NAMALWA (cell line): Measurements from ENCODE around the gene PAWR.
"Not testable (repeated sequence)": the region's sequence is repeated elsewhere in the genome, so short reads cannot be mapped to it uniquely, and the experiment has no call there.

Experiments used
- DNase-seq: peaks from one replicate; pipeline ENCODE4 v3.0.0-alpha.2; 2015; ENCODE audit warnings: low spot score

The PAWR gene

DNA sequence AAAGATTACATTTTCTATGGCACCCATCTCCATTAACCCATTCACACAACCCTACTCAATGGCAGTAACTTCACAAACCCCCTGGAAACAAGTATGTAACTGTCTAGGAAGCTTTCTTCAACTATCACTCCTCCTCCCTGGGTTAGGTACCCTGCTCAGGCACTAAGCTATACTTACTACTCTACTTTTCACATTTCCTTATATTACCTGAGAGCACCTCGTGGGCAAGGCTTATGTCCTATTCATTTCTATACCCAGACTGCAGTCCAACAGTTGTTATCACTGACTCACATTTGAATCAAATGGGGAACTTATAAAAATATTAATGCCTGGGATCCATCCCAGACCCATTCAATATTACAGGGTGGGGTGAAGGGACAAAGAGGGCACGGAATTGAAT, 4.6 kb downstream of the PAWR start:
- DNase-seq: no peak

- no peak for DNase-seq
Measured at GRCh38 chr12:79685068-79685467, 5.7 kb downstream of the PAWR start.

DNA sequence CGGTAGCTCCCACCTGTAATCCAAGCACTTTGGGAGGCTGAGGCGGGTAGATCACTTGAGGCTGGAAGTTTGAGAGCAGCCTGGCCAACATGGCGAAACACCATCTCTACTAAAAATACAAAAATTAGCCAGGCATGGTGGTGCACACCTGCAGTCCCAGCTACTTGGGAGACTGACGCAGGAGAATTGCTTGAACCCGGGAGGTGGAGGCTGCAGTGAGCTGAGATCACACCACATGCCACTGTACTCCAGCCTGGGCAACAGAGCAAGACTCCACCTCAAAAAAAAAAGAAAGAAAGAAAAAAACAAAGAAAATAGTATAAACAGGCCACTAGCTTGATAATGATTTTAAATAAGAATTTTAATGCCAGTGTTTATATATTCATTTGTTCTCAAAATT, 6.4 kb downstream of the PAWR start:
- not testable (repeated sequence) for DNase-seq

DNA sequence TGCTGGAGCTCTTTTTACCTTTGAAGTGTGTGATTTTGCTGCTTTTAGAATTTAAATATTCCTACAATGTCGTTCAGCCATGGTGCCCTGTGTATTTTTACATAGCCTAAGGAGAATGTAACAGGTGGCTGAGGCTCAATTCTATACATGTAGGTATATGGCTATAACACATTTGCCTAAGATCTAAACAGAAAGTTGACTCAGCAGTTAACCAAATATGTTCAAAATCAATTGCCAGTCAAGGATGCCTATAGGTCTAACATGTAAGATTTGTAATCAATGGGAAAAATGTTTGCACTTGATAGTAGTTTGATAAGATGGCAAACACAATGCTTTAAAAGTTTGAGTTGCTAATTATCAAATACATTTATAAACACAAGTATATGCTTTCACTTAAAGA, 8.2 kb downstream of the PAWR start:
- DNase-seq: no peak

- DNase-seq: no peak
Measured at GRCh38 chr12:79681008-79681590, 9.7 kb downstream of the PAWR start.

DNA sequence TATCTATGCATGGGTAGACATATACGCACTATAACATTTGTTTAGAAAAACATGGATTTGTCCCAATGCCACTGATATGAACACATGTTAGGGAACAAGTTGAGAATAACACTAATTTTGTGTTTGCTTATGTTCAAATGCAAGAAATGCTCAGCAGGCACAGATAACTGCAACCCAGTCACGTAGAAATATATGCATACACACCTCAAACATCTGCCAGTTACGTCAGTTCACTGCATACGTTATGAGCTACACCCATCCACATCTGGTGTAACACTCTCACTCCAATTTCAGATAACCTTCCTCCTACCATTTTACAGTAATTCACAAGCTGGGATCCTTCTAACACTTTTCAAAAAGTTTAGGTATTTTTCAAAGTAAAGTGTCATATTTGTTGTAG, 10.7 kb downstream of the PAWR start:
- no peak for DNase-seq

DNA sequence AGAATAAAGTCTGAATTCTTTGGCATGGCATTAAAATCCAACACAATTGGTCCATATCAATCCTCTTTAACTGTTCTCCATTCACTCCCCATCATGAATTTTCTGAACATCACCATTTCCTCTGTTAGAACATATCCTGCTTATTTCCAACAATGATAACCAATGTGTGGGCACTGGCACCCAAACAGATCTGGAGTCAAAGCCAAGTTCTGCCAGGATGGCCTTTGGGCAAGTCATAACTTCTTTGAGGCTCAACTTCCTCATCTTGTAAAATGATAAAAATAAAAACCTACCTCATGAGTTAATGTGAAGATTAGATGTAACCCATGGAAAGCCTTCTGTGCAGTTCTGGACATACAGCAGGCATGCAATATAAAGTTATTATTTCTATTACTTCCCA, 12.5 kb downstream of the PAWR start:
- DNase-seq: no peak

DNA sequence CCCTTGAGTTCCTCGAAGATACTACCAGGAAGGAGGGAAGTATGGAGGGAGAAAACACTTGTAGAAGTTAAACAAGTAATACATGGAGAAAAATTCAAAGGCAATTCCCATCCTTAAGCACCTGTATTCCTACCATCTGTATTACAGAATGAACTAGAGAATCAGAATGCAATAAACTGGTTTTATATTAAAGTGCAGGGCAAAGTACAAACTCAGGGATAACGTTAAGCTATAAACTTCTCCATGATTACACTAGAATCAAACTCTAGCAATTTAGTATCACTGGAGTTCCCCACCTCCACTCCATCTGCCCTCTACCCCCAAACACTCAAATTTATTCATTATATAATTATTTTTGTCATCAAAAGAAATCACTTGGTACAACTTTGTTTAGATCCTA, 13.1 kb downstream of the PAWR start:
- no peak for DNase-seq

DNA sequence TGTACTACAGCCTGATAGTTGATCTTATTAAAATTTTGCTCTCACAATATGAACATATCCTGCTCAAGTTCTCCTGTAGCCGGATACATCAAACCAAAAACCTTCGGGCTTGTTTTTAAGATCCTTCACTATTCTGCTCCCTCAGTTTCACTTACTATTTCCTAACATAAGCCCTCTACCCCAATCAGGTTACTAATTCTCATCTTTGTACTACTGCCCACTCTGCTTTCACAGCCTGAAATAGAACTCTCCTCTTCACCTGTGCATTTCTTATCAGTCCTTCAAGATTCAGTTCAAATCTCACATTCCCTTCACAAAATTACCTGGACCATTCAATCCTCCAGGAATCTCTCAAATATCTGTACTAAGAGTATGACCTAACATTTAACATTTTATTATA, 14.2 kb downstream of the PAWR start:
- DNase-seq: no peak

GRCh38 chr12:79674629-79675028, 16.1 kb downstream of the PAWR start:
- no peak for DNase-seq

GRCh38 chr12:79673354-79673753, 17.4 kb downstream of the PAWR start:
- no peak for DNase-seq

DNA sequence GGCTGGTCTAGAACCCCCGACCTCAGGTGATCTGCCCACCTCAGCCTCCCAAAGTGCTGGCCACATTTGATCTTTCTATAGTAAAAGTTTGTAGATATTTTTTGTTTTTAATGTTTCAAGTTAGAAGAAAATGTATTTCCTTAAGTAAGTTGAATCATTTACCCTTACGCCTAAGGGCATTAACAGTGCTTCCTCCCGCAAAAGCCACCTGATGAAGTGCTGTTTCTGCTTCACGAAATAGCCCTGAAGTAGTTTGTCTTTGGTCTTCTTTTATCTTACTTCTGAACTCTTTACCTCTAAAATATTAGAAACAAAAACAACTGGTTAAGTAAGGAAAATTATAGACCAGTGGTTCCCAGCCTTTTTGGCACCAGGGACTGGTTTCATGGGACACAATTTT, 22.7 kb downstream of the PAWR start:
- DNase-seq: no peak

GRCh38 chr12:79665212-79665887, 25.4 kb downstream of the PAWR start:
- no peak for DNase-seq

DNA sequence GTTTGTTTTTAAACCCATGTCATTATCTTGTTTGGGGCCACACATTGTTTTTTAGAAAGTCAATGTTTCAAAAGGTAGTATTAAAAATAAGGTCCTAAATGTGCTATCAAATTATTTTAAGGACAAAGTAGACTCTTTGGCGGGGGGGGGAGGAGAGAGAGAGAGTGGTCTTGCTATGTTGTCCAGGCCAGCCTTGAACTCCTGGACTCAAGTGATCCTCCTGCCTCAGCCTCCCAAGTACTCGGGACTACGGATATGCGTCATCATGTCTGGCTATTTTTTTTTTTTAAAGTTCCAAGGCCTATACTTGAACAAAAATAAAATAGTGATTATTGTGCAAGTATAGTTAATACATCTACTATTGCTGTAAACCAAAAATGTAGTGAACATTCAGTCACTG, 26.2 kb downstream of the PAWR start:
- no peak for DNase-seq

DNA sequence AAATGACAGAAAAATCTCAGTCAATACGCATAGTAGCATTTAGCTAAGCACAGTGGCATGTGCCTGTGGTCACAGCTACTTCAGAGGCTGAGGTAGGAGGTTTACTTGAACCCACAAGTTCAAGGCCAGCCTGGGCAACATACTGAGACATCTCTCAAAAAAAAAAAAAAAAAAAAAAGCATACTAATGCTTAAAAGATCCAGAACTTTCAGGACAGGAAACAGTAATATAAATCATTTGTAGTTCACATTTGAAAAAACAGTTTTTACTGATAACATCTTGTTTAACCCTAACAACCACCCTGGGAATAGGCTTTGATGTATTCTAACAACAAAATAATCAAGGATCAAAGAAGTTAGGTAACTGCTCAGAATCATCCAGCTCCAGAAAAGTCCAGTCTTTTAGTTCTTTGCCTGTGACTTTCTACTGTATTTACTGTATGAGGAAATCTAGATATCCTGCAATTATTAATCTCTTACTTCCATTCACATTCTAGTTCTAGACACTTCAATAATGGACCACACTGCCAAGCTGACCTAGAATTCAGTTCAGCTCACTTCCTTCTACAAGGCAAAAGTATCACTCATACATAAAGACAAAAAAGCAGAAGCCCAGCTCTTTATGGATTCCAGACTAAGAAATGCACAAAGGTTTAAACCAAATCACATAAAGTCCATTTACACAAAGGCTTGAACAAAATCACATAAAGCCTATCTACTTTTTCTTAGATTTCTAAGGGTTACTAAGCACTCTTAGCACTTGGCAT, 28.5 kb downstream of the PAWR start:
- DNase-seq: no peak

DNA sequence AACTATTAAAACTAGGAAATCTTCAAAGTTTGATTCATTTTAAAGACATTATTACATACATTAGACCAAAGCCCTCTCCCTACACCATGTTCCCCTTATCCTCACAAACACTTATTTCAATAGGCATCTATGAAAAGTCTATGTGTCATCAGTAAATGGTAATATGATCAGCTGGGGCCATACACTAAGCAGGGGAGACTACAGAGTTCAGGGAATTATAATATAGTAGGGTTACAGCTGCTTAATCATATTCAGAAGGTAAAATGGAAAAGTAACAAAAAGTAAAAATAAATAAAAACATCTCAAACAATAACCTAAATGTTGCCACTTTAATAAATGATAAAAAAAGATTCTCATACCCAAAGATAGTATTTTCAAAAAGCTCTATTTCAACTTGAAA, 29.1 kb downstream of the PAWR start:
- no peak for DNase-seq

GRCh38 chr12:79659961-79660431, 30.8 kb downstream of the PAWR start:
- DNase-seq: no peak

DNA sequence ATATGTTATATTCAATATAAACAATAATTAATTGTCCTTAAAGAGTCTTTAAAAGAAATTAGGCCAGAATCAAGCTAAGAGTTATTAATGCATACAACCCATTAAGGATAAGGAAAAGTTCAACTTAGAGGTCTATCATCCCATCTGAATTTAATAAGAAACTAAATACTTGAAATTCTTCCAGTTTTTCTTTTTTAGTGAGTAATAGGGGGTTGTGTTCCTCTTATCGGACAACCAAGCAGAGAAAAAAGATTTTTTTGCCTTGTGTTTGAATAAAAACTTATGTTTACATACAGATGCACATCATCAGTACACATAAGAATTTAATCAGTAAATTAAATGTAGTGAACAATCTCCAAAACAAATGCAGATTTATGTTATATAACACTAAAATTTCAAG, 32.5 kb downstream of the PAWR start:
- DNase-seq: no peak

- no peak for DNase-seq
Measured at GRCh38 chr12:79657136-79657535, 33.6 kb downstream of the PAWR start.

- no peak for DNase-seq
Measured at GRCh38 chr12:79655036-79655435, 35.7 kb downstream of the PAWR start.

DNA sequence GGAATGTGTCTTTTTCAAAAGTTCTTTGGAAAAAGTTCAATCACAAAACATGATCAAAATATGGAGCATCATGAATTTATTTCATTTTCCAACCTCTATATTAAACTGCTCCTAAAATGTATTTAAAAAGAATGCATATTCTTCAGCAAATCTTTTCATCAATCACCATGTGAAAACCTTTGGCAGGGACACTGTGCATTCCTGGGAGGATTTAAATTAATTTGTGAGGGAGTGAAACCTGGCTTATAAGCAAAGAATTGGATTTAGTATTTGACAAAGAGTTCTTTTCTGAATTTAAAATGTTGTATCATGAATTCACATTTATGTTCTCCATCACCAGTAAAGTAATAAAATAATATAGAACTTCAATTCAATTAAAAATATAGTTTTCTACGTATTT, 38.2 kb downstream of the PAWR start:
- DNase-seq: no peak

GRCh38 chr12:79650440-79650839, 40.3 kb downstream of the PAWR start:
- no peak for DNase-seq

DNA sequence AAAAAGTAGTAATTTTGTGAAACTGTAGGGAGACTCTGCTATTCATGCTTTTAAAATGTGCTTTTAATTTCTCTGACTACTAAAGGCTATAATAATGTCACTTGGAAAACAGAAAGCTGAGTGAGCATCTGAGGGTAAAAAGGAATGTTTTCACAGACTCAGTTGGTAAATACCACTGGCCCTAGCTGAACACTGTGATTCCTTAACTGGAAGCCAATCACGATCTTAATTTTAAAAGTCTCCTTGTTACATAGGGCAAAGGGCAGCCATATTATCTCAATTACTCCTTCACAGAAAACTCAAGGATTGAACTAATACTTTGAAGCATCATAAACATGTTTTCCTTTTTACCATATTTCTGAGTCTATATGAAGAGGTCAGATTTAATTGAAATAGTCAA, 41.9 kb downstream of the PAWR start:
- DNase-seq: no peak
